ENCODE results near the gene NCAPH2. TPM values are rescaled to one million over a fixed set of nuclear protein-coding genes. Genes with fewer than 3 reads are reported as not detected.

Gene NCAPH2
- total RNA-seq, 2 experiments from 2014 or later: 105 to 108 TPM

GRCh38 chr22:50524676-50525103, 16.7 kb downstream of the NCAPH2 start:
- Mint-ChIP-seq H3K27me3 (no peaks in the 10 kb centered on the region), H3K36me3 (ENCODE audit: low read depth) (peaks cover 51% of the 10 kb centered on the region), H3K4me1 (peaks cover 43% of the 10 kb centered on the region), H3K4me3 (peak overlapping the region; percentile 86), H3K9me3 (no peaks in the 10 kb centered on the region), H3K27ac (peak overlapping the region; percentile 89)
- no peak for DNase-seq
- POLR2A ChIA-PET: interaction anchor here (0.9 to 12.1 kb wide), 24 partner anchors 10 to 338 kb away, joined by 3 to 583 read pairs (median 6); partner anchors contain the start of genes ARSA, CHKB, HDAC10 and KLHDC7B
- CTCF ChIA-PET: interaction anchor here (1.0 to 6.0 kb wide), 19 partner anchors 10 to 274 kb away, joined by 3 to 150 read pairs (median 9); partner anchors contain the start of genes CPT1B, HDAC10, KLHDC7B and LMF2

- CTCF ChIA-PET: interaction anchor here (0.6 to 6.0 kb wide), 46 partner anchors 10 to 338 kb away, joined by 3 to 150 read pairs (median 5); partner anchors contain the start of genes ARSA, CHKB, CPT1B and HDAC10
- no peaks in the 10 kb centered on the region for H3K9me3 Mint-ChIP-seq
- H3K4me3 Mint-ChIP-seq: peak within 1 kb of the TSS; percentile 86
- H3K4me1 Mint-ChIP-seq: peaks cover 43% of the 10 kb centered on the region
- H3K27ac Mint-ChIP-seq: peak within 1 kb of the TSS; percentile 89
- DNase-seq: peak; percentile 98
- no peaks in the 10 kb centered on the region for H3K27me3 Mint-ChIP-seq
- POLR2A ChIA-PET: interaction anchor here (0.6 to 12.1 kb wide), 47 partner anchors 8 to 338 kb away, joined by 3 to 583 read pairs (median 4); partner anchors contain the start of genes ADM2, ARSA, CHKB and CPT1B
- peaks cover 47% of the 10 kb centered on the region for H3K36me3 Mint-ChIP-seq (ENCODE audit: low read depth)
These were observed 17.3 kb downstream of the NCAPH2 start, which contains the start of gene SCO2 for GRCh38 chr22:50525104-50525857. Gene SCO2, minus strand, starts transcription at chr22:50525598. Its CDS starts 1,187 bp downstream, at chr22:50524411.

- DNase-seq: no peak
- H3K4me1 Mint-ChIP-seq: peaks cover 43% of the 10 kb centered on the region
- H3K4me3 Mint-ChIP-seq: peak overlapping the region; percentile 86
- ChIA-PET CTCF (interaction anchor here (0.6 to 6.0 kb wide), 46 partner anchors 9 to 339 kb away, joined by 3 to 150 read pairs (median 5); partner anchors contain the start of genes ARSA, CHKB, CPT1B and HDAC10), POLR2A (interaction anchor here (0.6 to 12.1 kb wide), 45 partner anchors 9 to 554 kb away, joined by 3 to 583 read pairs (median 4); partner anchors contain the start of genes ADM2, ARSA, CHKB and CPT1B)
- peaks cover 45% of the 10 kb centered on the region for H3K36me3 Mint-ChIP-seq (ENCODE audit: low read depth)
- peak overlapping the region; percentile 86 for H3K27ac Mint-ChIP-seq
- H3K9me3 Mint-ChIP-seq: no peaks in the 10 kb centered on the region
- H3K27me3 Mint-ChIP-seq: no peaks in the 10 kb centered on the region
These were observed 17.8 kb downstream of the NCAPH2 start for GRCh38 chr22:50525858-50526107.

- DNase-seq: peak; percentile 89
- ChIA-PET POLR2A (interaction anchor here (0.6 to 12.1 kb wide), 40 partner anchors 9 to 554 kb away, joined by 3 to 583 read pairs (median 6); partner anchors contain the start of genes ARSA, CHKB, CPT1B and HDAC10), CTCF (interaction anchor here (0.7 to 6.0 kb wide), 40 partner anchors 9 to 339 kb away, joined by 3 to 150 read pairs (median 5); partner anchors contain the start of genes ARSA, CHKB, CPT1B and HDAC10)
- Mint-ChIP-seq H3K36me3 (ENCODE audit: low read depth) (peaks cover 47% of the 10 kb centered on the region), H3K4me1 (peaks cover 43% of the 10 kb centered on the region), H3K9me3 (no peaks in the 10 kb centered on the region), H3K27ac (peak overlapping the region; percentile 89), H3K4me3 (peak overlapping the region; percentile 83), H3K27me3 (no peaks in the 10 kb centered on the region)
These were observed 18.2 kb downstream of the NCAPH2 start for GRCh38 chr22:50526108-50526833.

GRCh38 chr22:50526834-50527801, 19.1 kb downstream of the NCAPH2 start:
- Mint-ChIP-seq H3K27me3 (no peaks in the 10 kb centered on the region), H3K36me3 (ENCODE audit: low read depth) (peaks cover 48% of the 10 kb centered on the region), H3K27ac (peak overlapping the region; percentile 89), H3K4me1 (peaks cover 43% of the 10 kb centered on the region), H3K4me3 (peak overlapping the region; percentile 83), H3K9me3 (no peaks in the 10 kb centered on the region)
- POLR2A ChIA-PET: interaction anchor here (0.7 to 12.1 kb wide), 12 partner anchors 11 to 94 kb away, joined by 3 to 583 read pairs (median 18); partner anchors contain the start of genes CHKB, KLHDC7B, LMF2 and NCAPH2
- CTCF ChIA-PET: interaction anchor here (0.6 to 6.0 kb wide), 7 partner anchors 15 to 251 kb away, joined by 3 to 150 read pairs (median 4); partner anchors contain the start of genes KLHDC7B, LMF2 and SYCE3
- peak; percentile 69 for DNase-seq

GRCh38 chr22:50527921-50528681, 20.1 kb downstream of the NCAPH2 start:
- Mint-ChIP-seq H3K4me3 (peak overlapping the region; percentile 83), H3K27ac (peak overlapping the region; percentile 89), H3K9me3 (no peaks in the 10 kb centered on the region), H3K36me3 (ENCODE audit: low read depth) (peaks cover 49% of the 10 kb centered on the region), H3K4me1 (peaks cover 48% of the 10 kb centered on the region), H3K27me3 (no peaks in the 10 kb centered on the region)
- CTCF ChIA-PET: interaction anchor here (1.1 to 6.0 kb wide), 5 partner anchors 14 to 252 kb away, joined by 3 to 150 read pairs (median 7); partner anchors contain the start of genes KLHDC7B, LMF2 and SYCE3
- POLR2A ChIA-PET: interaction anchor here (0.8 to 12.1 kb wide), 15 partner anchors 10 to 277 kb away, joined by 3 to 583 read pairs (median 9); partner anchors contain the start of genes CHKB, HDAC10, KLHDC7B and LMF2
- no peak for DNase-seq

- no peak for DNase-seq
- peak overlapping the region; percentile 89 for H3K27ac Mint-ChIP-seq
- no peaks in the 10 kb centered on the region for H3K9me3 Mint-ChIP-seq
- H3K27me3 Mint-ChIP-seq: no peaks in the 10 kb centered on the region
- H3K4me1 Mint-ChIP-seq: peaks cover 49% of the 10 kb centered on the region
- ChIA-PET POLR2A (interaction anchor here (0.6 to 12.1 kb wide), 16 partner anchors 9 to 277 kb away, joined by 3 to 583 read pairs (median 6); partner anchors contain the start of genes CHKB, HDAC10, LMF2 and NCAPH2), CTCF (interaction anchor here (1.4 to 6.0 kb wide), 4 partner anchors 13 to 92 kb away, joined by 4 to 150 read pairs (median 14); partner anchors contain the start of genes KLHDC7B, LMF2, NCAPH2 and SYCE3)
- peaks cover 44% of the 10 kb centered on the region for H3K36me3 Mint-ChIP-seq (ENCODE audit: low read depth)
- peak overlapping the region; percentile 83 for H3K4me3 Mint-ChIP-seq
These were observed 20.8 kb downstream of the NCAPH2 start for GRCh38 chr22:50528682-50529415.

- Mint-ChIP-seq H3K4me1 (peaks cover 53% of the 10 kb centered on the region), H3K27ac (peak overlapping the region; percentile 89), H3K9me3 (no peaks in the 10 kb centered on the region), H3K36me3 (ENCODE audit: low read depth) (peaks cover 42% of the 10 kb centered on the region), H3K4me3 (peak overlapping the region; percentile 83), H3K27me3 (no peaks in the 10 kb centered on the region)
- DNase-seq: no peak
- ChIA-PET POLR2A (interaction anchor here (0.6 to 12.1 kb wide), 23 partner anchors 9 to 578 kb away, joined by 3 to 583 read pairs (median 4); partner anchors contain the start of genes ARSA, CHKB, KLHDC7B and LMF2), CTCF (interaction anchor here (1.0 to 6.0 kb wide), 5 partner anchors 12 to 92 kb away, joined by 4 to 150 read pairs (median 6); partner anchors contain the start of genes KLHDC7B, LMF2, NCAPH2 and SYCE3)
These were observed 21.4 kb downstream of the NCAPH2 start for GRCh38 chr22:50529416-50529896.

- ChIA-PET CTCF (interaction anchor here (1.0 to 6.0 kb wide), 5 partner anchors 12 to 91 kb away, joined by 4 to 150 read pairs (median 6); partner anchors contain the start of genes KLHDC7B, LMF2, NCAPH2 and SYCE3), POLR2A (interaction anchor here (0.7 to 12.1 kb wide), 21 partner anchors 8 to 579 kb away, joined by 3 to 583 read pairs (median 4); partner anchors contain the start of genes ARSA, CHKB, KLHDC7B and LMF2)
- peaks cover 50% of the 10 kb centered on the region for H3K4me1 Mint-ChIP-seq
- no peaks in the 10 kb centered on the region for H3K27me3 Mint-ChIP-seq
- DNase-seq: peak; percentile 84
- peak within 1 kb of the TSS; percentile 95 for H3K4me3 Mint-ChIP-seq
- H3K27ac Mint-ChIP-seq: peak within 1 kb of the TSS; percentile 98
- H3K36me3 Mint-ChIP-seq (ENCODE audit: low read depth): peaks cover 37% of the 10 kb centered on the region
- no peaks in the 10 kb centered on the region for H3K9me3 Mint-ChIP-seq
These were observed 22.0 kb downstream of the NCAPH2 start, which contains the start of gene TYMP for GRCh38 chr22:50529897-50530579. Gene TYMP, minus strand, starts transcription at chr22:50530012. Its CDS starts 303 bp downstream, at chr22:50529709.
